ENCODE measurements around the gene SUZ12.
"Not testable (repeated sequence)": the region's sequence is repeated elsewhere in the genome, so short reads cannot be mapped to it uniquely, and the experiment has no call there.

The SUZ12 gene

GRCh38 chr17:31936615-31937609 is at the start of gene SUZ12:
Gene SUZ12, plus strand, starts transcription at chr17:31937007. Its CDS starts 240 bp downstream, at chr17:31937247.
- DNase-seq, result peak; percentile 90

GRCh38 chr17:31888124-31888523 is 48.7 kb upstream of the SUZ12 start:
- DNase-seq, result no peak

GRCh38 chr17:31900877-31901276 is 35.9 kb upstream of the SUZ12 start:
- DNase-seq, result no peak

- DNase-seq, result no peak
These were observed 34.1 kb upstream of the SUZ12 start for GRCh38 chr17:31902693-31903092.

GRCh38 chr17:31903401-31903800 is 33.4 kb upstream of the SUZ12 start:
- DNase-seq, result no peak

GRCh38 chr17:31907342-31907962 is 29.4 kb upstream of the SUZ12 start:
- no peak for DNase-seq

GRCh38 chr17:31908386-31908785 is 28.4 kb upstream of the SUZ12 start:
- no peak for DNase-seq

- not testable (repeated sequence) for DNase-seq
These were observed 24.1 kb upstream of the SUZ12 start for GRCh38 chr17:31912705-31913104.

- DNase-seq, result no peak
These were observed 21.2 kb upstream of the SUZ12 start for GRCh38 chr17:31915456-31916100.

- DNase-seq, result no peak
These were observed 20.2 kb upstream of the SUZ12 start for GRCh38 chr17:31916491-31917064.

- no peak for DNase-seq
These were observed 19.7 kb upstream of the SUZ12 start for GRCh38 chr17:31917065-31917529.

GRCh38 chr17:31917721-31918120 is 19.1 kb upstream of the SUZ12 start:
- not testable (repeated sequence) for DNase-seq

GRCh38 chr17:31918701-31919128 is 18.1 kb upstream of the SUZ12 start:
- DNase-seq, result no peak

- DNase-seq, result peak; percentile 47
These were observed 16.8 kb upstream of the SUZ12 start for GRCh38 chr17:31919802-31920525.

- DNase-seq, result peak; percentile 51
These were observed 10.6 kb upstream of the SUZ12 start for GRCh38 chr17:31926100-31926729.

GRCh38 chr17:31931756-31932155 is 5.1 kb upstream of the SUZ12 start:
- no peak for DNase-seq

GRCh38 chr17:31935512-31935911 is 1.3 kb upstream of the SUZ12 start:
- DNase-seq, result no peak

GRCh38 chr17:31937926-31938641 is 1.3 kb downstream of the SUZ12 start:
- not testable (repeated sequence) for DNase-seq

GRCh38 chr17:31941916-31942315 is 5.1 kb downstream of the SUZ12 start:
- DNase-seq, result not testable (repeated sequence)

GRCh38 chr17:31942396-31942795 is 5.6 kb downstream of the SUZ12 start:
- not testable (repeated sequence) for DNase-seq

GRCh38 chr17:31951953-31952352 is 15.1 kb downstream of the SUZ12 start:
- not testable (repeated sequence) for DNase-seq

Measured in activated CD4-positive, alpha-beta T cell treated with anti-CD3 and anti-CD28 coated beads for 48 hours (primary cell).